HG02798 (cell line): ENCODE results near the gene MC1R.
"Not testable (repeated sequence)": the region's sequence is repeated elsewhere in the genome, so short reads cannot be mapped to it uniquely, and the experiment has no call there.

ENCODE experiments used
- ATAC-seq: cut with Tn5 transposase; IDR thresholded peaks from one replicate; pipeline ENCODE4 v1.9.1; 2021; ENCODE audit warnings: mild to moderate bottlenecking; ENCODE audit not compliant: unreplicated experiment, poor library complexity

The MC1R gene

DNA sequence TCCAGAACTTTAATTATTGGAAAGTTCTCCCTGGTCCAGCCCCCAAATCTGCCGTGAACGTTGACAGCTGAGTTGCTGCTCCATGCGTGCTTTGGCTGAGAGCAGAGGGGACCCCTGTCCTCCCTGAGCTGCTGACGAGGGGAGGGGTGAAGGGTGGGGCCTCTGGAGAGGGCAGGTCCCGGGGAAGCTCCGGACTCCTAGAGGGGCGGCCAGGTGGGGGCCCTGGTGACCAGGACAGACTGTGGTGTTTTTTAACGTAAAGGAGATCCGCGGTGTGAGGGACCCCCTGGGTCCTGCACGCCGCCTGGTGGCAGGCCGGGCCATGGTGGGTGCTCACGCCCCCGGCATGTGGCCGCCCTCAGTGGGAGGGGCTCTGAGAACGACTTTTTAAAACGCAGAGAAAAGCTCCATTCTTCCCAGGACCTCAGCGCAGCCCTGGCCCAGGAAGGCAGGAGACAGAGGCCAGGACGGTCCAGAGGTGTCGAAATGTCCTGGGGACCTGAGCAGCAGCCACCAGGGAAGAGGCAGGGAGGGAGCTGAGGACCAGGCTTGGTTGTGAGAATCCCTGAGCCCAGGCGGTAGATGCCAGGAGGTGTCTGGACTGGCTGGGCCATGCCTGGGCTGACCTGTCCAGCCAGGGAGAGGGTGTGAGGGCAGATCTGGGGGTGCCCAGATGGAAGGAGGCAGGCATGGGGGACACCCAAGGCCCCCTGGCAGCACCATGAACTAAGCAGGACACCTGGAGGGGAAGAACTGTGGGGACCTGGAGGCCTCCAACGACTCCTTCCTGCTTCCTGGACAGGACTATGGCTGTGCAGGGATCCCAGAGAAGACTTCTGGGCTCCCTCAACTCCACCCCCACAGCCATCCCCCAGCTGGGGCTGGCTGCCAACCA lies at the start of gene MC1R:
MC1R (plus strand) TSS at position 410 of the 895 bp plus-strand sequence; CDS start at position 807, 397 bp downstream.
- ATAC-seq = no peak

DNA sequence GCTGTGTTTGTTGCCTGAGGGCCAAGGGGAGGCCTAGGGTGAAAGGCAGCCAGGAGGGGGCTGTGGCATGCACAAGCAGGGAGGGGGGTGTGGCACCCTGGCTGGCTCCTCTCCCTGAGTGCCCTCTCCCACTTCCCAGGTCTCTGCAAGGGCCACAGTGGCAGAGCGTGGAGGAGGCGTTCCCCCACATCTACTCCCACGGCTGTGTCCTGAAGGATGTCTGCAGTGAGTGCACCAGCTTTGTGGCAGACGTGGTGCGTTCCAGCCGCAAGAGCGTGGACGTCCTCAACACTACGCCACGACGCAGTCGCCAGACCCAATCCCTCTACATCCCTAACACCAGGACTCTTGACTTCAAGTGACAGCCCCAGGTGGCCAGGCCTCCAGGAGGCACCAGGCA lies 48.8 kb upstream of the MC1R start:
- ATAC-seq = no peak

DNA sequence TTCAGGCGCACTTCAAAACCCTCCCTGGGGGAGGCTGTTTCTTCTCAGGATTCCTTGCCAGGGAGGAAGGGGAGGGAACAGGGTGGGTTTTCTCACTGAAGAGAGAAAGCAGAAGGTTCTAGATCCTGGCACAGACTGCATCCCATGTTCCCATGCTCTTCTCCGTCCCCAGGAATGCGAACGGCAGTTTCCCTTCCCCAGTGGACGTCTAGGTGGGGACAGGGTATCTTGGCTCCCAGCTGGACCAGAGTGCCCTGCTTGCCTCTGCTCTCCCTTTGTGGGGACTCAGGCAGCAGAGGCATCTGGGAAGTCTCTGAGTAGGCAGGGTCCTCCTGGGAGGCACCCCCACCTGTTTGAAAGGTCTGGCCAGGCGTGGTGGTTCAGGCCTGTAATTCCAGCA lies 48.2 kb upstream of the MC1R start:
- ATAC-seq = no peak

DNA sequence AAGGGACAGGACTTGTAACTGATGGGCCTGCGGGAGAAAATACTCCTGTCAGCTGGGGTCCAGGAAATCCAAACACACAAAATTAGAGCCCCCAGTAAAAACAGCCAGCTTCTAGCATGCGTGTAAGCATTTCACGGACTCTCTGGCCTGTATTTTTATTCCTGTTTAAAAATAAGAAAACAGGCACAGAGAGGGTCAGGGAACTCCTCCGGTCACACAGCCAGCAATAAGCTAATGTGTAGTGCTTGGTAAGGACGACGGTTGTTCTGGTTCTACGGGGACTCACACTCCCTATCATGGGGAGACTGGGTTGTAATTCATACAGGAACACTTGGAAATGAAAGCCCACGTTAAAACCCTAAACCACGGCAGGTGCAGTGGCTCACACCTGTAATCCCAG lies 46.8 kb upstream of the MC1R start:
- no peak for ATAC-seq

DNA sequence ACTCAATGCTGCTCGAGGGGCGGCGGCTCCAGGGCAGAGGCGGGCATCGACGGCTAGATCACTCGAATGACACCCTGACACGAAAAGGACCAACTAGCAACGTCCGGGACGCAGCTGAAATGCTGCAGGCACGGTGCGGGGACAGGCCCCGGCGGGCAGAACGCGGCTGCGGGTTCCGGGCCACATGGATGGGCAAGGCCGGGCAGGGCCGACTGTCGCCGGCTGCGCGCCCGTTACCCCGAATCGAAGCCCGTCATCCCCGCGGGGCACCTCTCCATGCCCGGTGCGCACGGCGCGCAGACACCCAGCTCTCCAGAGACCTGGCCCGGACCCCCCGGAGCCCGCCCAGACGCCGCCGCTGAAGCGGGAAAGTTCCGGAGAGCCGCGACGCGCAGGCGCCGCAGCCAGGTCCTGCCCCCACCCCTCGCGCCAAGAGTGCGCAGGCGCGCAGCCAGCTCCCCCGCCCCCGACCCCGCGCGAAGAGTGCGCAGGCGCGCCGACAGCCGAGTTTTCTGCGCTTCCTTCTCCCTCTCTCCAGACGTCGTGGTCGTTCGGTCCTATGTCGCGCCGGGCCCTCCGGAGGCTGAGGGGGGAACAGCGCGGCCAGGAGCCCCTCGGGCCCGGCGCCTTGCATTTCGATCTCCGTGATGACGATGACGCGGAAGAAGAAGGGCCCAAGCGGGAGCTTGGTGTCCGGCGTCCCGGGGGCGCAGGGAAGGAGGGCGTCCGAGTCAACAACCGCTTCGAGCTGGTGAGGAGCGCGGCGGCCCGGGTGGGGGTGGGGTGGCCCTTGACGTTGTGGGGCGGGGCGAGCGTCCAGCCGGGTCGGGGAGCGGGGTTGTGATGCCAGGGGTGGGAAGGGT lies 45.3 kb upstream of the MC1R start, which contains the start of gene TCF25:
TCF25 (plus strand) TSS at position 484 of the 863 bp plus-strand sequence; CDS start at position 560, 76 bp downstream.
- peak; percentile 46 for ATAC-seq

DNA sequence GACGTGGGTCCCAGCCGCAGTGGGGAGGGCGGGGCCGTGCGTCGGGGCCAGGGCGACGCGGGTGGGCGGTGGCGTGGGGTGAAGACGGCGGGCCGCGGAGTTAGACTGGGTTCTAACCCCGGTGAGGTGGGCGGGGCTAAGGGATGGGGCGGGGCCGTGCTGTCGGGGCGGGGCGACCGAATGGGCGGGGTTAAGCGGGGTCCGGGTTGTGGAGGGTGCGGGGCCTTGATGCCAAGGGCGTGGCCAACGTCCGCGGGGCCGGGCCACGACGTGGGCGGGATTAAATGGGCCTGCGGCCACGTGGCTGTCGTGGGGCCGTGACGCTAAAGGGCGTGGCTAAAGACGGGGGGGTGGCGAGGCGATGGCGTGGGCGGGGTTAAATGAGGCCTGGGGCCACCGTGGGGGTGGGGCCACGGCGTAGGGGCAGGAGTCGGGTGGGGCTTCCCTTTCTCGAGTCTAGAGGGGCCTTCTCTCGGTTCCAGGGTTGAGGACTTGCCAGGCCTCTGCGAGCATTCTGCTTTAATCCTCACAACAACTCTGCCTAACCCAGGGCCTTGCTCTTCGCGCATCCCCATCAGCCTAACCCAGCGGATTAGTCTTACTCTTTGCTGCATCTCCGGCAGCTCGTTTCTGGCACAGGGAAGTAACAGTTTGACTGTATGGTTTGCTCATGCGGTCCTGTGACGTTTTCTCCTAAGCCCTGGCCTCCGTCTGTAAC lies 44.5 kb upstream of the MC1R start:
- ATAC-seq = peak; percentile 76

DNA sequence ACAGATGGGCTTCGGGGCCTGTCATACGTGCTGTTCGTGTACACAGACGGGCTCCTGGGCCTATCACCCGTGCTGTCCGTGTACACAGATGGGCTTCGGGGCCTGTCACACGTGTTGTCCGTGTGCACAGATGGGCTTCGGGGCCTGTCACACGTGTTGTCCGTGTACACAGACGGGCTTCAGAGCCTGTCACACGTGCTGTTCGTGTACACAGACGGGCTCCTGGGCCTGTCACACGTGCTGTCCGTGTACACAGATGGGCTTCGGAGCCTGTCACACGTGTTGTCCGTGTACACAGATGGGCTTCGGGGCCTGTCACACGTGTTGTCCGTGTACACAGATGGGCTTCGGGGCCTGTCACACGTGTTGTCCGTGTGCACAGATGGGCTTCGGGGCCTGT lies 39.5 kb upstream of the MC1R start:
- ATAC-seq = not testable (repeated sequence)

DNA sequence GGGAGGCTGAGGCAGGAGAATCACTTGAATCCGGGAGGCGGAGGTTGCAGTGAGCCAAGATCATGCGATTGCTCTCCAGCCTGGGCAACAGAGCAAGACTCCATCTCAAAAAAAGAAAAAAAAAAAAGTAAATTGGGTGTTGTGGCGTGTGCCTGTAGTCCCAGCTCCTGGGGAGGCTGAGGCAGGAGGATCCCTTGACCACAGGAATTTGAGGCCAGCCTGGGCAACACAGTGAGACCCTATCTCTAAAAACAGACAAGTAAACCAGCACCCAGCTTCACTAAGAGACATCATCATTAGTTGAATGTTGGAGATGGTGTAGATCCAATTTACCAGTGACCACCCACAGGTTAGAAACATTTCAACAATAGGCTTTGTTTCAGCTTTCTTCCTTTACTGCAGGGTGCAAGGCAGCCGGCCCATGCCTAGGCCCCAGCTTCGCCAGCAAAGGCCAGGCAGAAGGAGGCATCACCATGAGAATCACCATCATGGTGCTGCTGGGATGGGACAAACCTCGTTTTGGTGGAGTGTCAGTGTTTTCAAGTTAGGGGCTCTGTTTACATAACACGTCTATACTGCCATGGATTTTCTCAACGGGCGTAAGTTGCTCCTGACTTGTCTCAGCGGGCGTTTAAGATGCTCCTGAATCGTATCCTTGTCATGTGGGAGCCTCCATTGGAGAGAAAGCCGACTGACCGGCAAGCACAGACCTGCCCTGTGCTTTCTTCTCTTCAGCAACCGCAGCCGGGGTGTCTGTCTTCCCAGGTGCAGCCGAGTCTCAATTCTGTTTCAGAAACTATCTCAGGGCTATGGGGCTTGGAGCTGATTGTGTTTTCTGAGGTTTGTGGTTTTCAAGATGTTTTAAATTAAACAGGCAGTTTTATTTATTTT lies 37.9 kb upstream of the MC1R start:
- no peak for ATAC-seq

DNA sequence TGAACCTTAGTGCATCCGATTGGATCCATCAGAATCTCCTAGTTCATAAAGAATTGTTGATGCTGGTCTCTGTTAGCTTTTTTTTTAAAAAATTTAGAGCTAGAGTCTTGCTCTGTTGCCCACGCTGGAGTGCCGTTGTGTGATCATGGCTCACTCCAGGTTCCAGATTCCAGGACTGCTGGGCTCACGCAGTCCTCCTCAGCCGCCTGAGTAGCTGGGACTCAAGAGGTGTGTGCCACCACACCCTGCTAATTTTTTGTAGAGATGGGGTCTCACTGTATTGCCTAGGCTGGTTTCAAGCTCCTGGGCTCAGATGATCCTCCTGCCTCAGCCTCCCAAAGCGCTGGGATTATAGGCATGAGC lies 37.3 kb upstream of the MC1R start:
- no peak for ATAC-seq

DNA sequence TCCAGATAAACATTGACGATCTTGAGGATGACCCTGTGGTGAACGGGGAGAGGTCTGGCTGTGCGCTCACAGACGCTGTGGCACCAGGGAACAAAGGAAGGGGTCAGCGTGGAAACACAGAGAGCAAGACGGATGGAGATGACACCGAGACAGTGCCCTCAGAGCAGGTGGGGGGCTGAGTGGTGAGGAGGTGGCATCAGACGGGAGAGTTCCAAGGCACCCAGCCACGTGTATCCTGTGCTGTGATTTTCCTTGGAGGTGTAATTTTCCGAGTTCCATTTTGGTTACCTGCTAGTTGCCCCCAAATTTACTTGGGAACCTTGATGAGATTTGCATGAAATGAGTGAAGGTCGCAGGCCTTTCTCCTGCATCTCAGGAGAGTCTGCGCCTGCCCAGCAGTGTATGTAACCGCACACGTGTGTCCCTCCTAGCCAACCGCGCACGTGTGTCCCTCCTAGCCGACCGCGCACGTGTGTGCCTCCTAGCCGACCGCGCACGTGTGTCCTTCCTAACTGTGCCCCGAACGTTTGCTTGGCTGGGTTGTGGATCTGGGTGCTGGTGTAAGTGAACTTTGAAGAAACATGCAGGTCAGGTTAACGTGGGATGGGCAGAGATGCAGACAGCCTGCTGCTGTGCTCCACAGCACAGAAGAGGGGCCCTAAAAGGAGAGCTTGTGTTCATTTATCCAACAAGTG lies 35.2 kb upstream of the MC1R start:
- ATAC-seq = no peak

DNA sequence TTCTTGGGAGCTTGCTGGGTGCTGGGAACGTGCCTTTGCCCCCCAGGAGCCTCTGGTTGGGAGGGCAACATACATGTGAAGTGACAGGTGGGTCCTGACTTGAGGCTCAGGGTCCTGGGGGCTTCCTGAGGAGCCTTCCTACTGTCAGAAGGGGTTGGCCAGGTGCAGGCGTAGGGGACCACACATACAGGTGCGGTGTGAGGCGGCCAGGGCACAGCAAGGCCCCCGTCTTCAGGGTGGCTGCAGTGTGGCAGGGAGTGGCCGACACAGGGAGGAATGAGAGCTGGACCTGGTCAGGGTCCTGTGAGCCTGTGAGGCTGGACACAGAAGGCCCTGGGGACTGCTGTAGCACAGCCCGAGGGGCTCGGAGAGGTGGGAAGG lies 34.6 kb upstream of the MC1R start:
- ATAC-seq = no peak

DNA sequence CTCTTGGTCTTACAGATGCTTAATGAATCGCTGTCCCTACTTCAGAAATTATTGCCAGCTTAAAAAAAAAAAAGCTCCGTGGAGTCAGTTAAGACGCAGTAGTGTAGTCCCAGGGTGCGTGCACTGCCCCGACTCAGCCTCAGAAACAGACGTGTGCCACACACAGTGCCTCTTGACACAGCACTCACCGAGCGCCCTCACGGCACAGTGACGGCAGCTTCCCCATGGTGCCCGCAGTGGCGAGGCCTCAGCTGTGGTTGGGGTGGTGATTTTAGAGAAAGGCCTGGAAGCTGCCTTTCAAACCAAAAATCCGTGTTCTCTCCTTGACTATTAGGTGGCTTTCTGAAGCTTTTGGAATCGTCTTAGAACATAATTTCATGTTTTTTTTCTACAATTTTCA lies 31.4 kb upstream of the MC1R start:
- ATAC-seq = no peak

DNA sequence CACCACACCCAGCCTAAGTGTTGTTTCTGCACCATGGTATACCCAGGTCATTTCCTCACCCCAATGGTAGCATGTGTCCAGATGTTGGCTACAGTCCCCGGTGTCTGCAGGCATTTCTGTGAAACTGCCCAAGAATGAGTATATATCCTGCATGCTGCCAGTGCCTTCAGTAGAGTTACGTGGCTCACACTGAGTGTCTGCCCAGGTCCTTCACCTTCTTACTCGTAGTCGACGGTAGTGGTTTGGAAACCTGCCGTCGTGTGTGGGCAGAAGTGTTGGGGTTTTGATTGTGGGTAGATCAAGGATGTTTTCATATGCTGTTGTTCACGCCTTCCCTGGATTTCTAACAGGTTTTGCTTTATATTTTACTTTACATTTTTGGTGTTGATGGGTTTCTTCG lies 28.5 kb upstream of the MC1R start:
- ATAC-seq = no peak

DNA sequence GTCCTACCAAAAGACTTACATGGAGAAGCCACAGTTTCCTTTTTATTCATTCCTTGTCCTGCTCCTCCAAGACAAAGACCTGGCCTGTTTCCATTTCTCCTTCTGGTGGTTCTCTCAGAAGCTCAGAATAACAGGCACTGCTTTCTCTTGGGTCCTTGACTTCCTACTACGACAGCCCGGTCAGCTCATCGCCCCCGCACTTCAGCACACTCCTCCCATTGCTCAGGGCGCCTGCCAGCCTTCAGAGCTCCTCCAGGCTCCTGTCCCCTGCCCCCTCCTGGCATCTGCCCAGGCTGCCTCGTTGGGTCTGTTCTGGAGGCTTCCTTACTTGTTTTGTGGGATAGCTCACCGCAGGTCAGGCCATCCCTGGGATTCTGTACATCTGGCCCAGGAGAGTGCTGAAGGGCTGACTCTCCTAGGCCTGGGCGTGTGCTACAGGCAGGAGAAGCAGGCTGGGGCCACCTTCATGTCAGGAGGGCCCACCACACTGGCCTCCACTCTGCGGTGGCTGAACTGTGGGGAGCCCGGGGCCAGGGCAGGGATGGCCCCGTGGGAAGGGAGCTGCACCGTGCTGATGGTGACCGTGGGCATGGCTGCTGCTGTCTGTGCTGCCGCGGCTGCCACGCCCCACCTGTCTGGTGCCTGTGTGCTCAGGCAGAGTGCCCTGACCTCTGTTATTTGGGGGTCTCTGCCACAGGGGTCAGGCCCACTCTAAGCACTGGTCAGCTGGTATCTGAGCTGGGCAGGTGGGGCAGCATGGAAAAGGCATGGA lies 27.6 kb upstream of the MC1R start:
- no peak for ATAC-seq

DNA sequence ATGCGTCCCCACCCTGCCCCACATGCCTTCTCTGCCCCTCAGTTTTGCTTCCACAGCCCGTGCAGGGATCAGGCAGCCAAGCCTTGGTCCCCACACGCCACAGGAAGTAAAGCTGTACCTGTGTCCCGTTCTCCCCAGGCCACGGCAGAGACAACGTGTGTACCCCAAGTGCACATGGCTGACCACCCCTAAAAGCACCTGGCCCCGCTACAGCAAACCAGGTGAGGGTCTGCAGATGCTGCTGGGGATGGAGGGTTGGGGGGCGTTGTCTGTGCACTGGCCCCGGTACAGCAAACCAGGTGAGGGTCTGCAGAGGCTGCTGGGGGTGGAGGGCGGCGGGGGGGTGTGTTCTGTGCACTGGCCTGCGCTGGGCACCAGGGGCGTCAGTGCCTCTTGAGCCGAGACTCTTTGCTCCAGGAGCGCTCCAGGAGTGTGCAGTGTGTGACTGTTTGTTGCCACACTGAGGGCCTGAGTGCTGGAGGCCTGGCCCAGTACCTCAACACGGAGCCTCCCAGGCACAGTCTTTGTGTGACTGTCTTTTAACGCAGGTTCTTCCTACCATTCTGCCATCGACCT lies 26.5 kb upstream of the MC1R start:
- no peak for ATAC-seq

DNA sequence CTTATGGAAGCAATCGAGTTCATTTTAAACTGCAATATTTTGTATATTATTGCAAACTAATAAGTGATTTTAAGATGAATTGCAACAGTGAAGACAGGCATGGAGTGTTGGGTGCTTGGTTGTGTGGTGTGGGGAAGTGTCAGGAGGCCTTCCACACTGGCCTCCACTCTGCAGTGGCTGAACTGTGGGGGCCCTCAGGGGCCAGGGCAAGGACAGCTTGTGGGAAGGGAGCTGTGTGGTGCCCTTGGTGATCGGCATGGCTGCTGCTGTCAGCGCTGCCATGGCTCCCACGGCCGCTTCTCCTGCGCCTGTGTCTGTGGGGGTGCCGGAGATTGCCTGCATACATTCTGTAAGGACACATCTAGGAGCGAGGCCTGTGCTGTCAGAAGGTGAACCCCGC lies 26.0 kb upstream of the MC1R start:
- ATAC-seq = no peak

DNA sequence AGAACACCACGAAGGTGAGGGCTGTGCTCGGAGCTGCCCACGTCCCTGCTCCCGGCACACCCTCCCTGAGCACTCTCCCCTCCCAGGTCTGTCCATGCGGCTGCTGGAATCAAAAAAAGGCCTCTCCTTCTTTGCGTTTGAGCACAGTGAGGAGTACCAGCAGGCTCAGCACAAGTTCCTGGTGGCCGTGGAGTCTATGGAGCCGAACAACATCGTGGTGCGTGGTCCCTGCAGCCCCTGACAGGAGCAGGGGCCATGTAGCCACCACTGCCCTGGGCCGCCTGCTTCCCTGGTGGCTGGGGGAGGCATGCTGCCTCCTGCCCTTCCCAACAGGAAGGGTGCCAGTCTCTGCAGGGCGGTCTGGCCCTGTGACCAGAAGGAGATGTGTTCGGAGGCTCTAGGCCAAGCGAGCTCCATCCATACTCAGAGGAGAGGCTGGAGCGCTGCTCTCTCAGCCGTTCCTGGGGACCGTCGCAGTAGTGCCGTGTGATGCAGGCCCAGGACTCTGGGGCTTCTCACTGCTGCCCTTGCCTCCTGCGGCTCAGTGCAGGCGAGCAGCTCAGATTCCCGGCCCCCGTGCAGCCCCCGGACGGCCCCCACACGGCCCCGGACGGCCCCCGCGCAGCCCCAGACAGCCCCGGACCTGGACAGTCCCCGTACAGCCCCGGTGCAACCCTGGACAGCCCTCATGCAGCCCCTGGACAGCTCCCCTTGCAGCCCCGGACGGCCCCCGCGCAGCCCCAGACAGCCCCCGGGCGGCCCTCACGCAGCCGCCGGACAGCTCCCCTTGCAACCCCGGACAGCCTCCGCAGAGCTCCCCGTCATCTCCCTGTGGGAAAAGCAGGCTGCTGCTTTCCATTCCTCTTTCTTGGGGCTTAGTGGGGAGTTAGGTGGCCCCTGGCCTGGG lies 24.8 kb upstream of the MC1R start:
- ATAC-seq = no peak
